GM12874 (cell line): Measurements from ENCODE around the gene ADAMTSL2.

Source experiments
- TF ChIP-seq, protein P1 (sequence below): IDR thresholded peaks from 2 replicates; pipeline ENCODE4 v1.5.1; 2011; ENCODE audit warnings: low read depth, mild to moderate bottlenecking, control low read depth, low read length, moderate library complexity; ENCODE audit not compliant: insufficient read depth

Gene ADAMTSL2

GRCh38 chr9:133505901-133506652 is 28.4 kb upstream of the ADAMTSL2 start:
- TF ChIP-seq, protein P1, sequence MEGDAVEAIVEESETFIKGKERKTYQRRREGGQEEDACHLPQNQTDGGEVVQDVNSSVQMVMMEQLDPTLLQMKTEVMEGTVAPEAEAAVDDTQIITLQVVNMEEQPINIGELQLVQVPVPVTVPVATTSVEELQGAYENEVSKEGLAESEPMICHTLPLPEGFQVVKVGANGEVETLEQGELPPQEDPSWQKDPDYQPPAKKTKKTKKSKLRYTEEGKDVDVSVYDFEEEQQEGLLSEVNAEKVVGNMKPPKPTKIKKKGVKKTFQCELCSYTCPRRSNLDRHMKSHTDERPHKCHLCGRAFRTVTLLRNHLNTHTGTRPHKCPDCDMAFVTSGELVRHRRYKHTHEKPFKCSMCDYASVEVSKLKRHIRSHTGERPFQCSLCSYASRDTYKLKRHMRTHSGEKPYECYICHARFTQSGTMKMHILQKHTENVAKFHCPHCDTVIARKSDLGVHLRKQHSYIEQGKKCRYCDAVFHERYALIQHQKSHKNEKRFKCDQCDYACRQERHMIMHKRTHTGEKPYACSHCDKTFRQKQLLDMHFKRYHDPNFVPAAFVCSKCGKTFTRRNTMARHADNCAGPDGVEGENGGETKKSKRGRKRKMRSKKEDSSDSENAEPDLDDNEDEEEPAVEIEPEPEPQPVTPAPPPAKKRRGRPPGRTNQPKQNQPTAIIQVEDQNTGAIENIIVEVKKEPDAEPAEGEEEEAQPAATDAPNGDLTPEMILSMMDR: no peak

DNA sequence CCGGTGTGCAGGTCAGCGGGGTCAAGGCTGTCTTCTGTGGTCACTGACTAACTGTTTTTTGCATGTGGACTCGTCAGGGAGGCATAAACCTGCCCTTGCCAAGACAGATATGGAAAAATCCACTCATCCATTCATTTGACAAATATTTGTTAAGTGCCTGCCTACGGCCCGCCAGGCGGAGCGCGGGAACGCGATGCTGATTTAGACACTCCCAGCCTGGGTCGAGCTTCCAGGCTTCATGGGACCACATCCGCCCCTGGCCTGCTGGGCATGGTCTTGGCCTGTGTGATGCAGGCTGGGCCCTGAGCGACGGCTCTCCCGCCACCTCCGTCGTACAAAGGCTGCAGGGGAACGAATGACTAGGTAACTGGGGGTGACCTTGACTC is 27.9 kb upstream of the ADAMTSL2 start:
- TF ChIP-seq, protein P1: no peak

- TF ChIP-seq, protein P1: no peak
Observed at GRCh38 chr9:133507246-133507965, 27.1 kb upstream of the ADAMTSL2 start.

GRCh38 chr9:133508046-133508445 is 26.5 kb upstream of the ADAMTSL2 start:
- TF ChIP-seq, protein P1: no peak

DNA sequence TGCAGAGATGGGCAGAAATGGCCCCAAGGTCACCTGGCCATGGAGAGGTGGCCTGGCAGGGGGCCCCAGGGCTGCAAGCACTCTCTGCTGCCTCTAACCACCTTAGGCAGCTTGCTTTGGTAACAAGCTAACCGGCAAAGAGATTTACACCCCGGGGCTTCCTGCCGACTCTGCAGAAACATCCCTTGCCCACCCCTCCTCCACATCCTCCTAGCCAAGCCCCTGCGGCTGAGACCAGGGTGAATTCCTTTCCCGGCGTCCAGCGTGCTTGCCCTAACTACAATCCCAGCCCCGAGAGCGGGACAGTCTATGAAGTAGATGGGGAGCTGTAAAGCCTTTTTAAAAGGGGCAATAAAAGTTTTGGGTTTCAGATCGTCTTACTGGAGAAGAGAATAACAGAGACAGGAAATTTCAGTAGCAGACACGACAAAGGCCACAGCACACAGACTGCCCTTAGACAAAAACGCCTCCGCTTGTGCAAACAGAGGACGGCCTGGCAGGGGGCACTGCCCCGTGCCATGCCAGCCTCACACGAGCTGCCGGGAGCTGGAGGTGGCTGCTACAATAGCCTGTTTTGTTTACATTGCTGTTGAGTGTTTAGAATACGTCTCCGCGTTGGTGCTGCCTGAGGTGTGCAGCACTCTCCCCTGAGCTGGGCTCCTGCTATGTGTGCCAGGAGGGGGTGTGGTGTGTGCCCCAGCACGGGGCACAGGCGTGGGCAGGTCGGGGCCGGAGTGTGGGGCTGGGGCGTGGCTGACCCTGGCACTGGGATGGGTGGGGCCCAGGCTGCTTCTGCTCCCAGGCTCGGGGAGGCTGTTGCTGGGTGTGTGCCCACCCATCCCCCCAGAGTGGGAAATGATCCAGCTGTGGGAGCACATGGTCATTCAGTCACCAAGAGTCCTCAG is 25.1 kb upstream of the ADAMTSL2 start:
- TF ChIP-seq, protein P1: no peak

- TF ChIP-seq, protein P1: no peak
Observed at GRCh38 chr9:133510926-133511505, 23.5 kb upstream of the ADAMTSL2 start.
